ENCODE data around the gene ACOT8.

ACOT8 gene

GRCh38 chr20:45893831-45894230, 36.6 kb upstream of the ACOT8 start:
- Mint-ChIP-seq H3K27ac (peak overlapping the region in 1 of 3 experiments; percentile 55), H3K9me3 (no peaks in the 10 kb centered on the region), H3K27me3 (ENCODE audit: low read depth) (no peaks in the 10 kb centered on the region), H3K4me3 (peak overlapping the region; percentile 55 to 97 (median 83)), H3K4me1 (peaks cover 14% of the 10 kb centered on the region), H3K36me3 (ENCODE audit: low read depth) (peaks cover 23% of the 10 kb centered on the region)
- TF ChIP-seq CTCF (IDR thresholded peaks at IDR 0.05; ENCODE audit: unreplicated experiment in 3 of 3) = no peak

- no peaks in the 10 kb centered on the region for H3K27me3 Mint-ChIP-seq (ENCODE audit: low read depth)
- no peak for TF ChIP-seq CTCF (IDR thresholded peaks at IDR 0.05; ENCODE audit: unreplicated experiment in 3 of 3)
- H3K9me3 Mint-ChIP-seq = no peaks in the 10 kb centered on the region
- peaks cover 18% of the 10 kb centered on the region for H3K36me3 Mint-ChIP-seq (ENCODE audit: low read depth)
- H3K4me1 Mint-ChIP-seq = peaks cover 14% of the 10 kb centered on the region
- peak overlapping the region; percentile 94 to 98 (median 97) for H3K4me3 Mint-ChIP-seq
- no peak overlapping the region for H3K27ac Mint-ChIP-seq
These were observed 35.8 kb upstream of the ACOT8 start for GRCh38 chr20:45892828-45893500.

GRCh38 chr20:45892049-45892825, 35.0 kb upstream of the ACOT8 start:
- Mint-ChIP-seq H3K27me3 (ENCODE audit: low read depth) (no peaks in the 10 kb centered on the region), H3K4me1 (peaks cover 14% of the 10 kb centered on the region), H3K27ac (peak overlapping the region; percentile 42 to 83 (median 72)), H3K4me3 (peak overlapping the region; percentile 94 to 98 (median 97)), H3K36me3 (ENCODE audit: low read depth) (peaks cover 16% of the 10 kb centered on the region), H3K9me3 (no peaks in the 10 kb centered on the region)
- no peak for TF ChIP-seq CTCF (IDR thresholded peaks at IDR 0.05; ENCODE audit: unreplicated experiment in 3 of 3)

- peak within 1 kb of the TSS; percentile 87 to 96 (median 95) for H3K27ac Mint-ChIP-seq
- peaks cover 14% of the 10 kb centered on the region for H3K4me1 Mint-ChIP-seq
These were observed 34.1 kb upstream of the ACOT8 start, which contains the start of the genes CTSA and NEURL2 for GRCh38 chr20:45890985-45891983. Gene CTSA (plus strand): TSS chr20:45891335. CDS start chr20:45891569, 234 bp downstream. Gene NEURL2 (minus strand): TSS chr20:45891208. CDS start chr20:45890991, 217 bp downstream.

More at GRCh38 chr20:45890985-45891983, 34.1 kb upstream of the ACOT8 start, which contains the start of the genes CTSA and NEURL2:
- no peak for TF ChIP-seq CTCF (IDR thresholded peaks at IDR 0.05; ENCODE audit: unreplicated experiment in 3 of 3)
- Mint-ChIP-seq H3K36me3 (ENCODE audit: low read depth) (peaks cover 10% of the 10 kb centered on the region), H3K9me3 (no peaks in the 10 kb centered on the region), H3K27me3 (ENCODE audit: low read depth) (no peaks in the 10 kb centered on the region), H3K4me3 (peak within 1 kb of the TSS; percentile 94 to 98 (median 97))

Measured in nephron (organoid).